Tibial nerve (tissue), 4 donors: ENCODE results near the gene KCNG4. TPM values are rescaled to one million over a fixed set of nuclear protein-coding genes. Genes with fewer than 3 reads are reported as not detected.
A peak's percentile ranks its signal among the peaks of the same experiment; 100 is the strongest.

Source experiments
- DNase-seq, 2 donors: peaks; one replicate each; pipeline ENCODE4 v3.0.0-alpha.2; 2019; ENCODE audit warnings: low spot score in 2 of 2
- H3K27ac ChIP-seq, 4 donors: fragments of 200-600 bp; sonication (generic) in 3 of 4; one replicate each; pipeline ENCODE4 v1.5.1; 2017 to 2019; ENCODE audit warnings: mild to moderate bottlenecking in 1 of 4
- H3K27me3 ChIP-seq, 2 donors: fragments of 200-600 bp; sonication (generic) in 1 of 2; one replicate each; pipeline versions ENCODE4 v1.5.1 to v1.6.0; 2017 to 2019
- H3K36me3 ChIP-seq, 3 donors: fragments of 200-600 bp; sonication (generic); one replicate each; pipeline ENCODE4 v1.5.1; 2018 to 2019
- H3K4me1 ChIP-seq, 4 donors: fragments of 200-600 bp; sonication (generic) in 3 of 4; one replicate each; pipeline ENCODE4 v1.5.1; 2017 to 2019
- H3K4me3 ChIP-seq, 4 donors: fragments of 200-600 bp; sonication (generic) in 3 of 4; one replicate each; pipeline ENCODE4 v1.5.1; 2017 to 2019; ENCODE audit warnings: mild to moderate bottlenecking in 1 of 4, moderate library complexity in 1 of 4
- H3K9me3 ChIP-seq, 4 donors: fragments of 200-600 bp; sonication (generic) in 3 of 4; one replicate each; pipeline ENCODE4 v1.5.1; 2017 to 2019
- CTCF ChIP-seq, 5 experiments: fragments of 200-600 bp in 3 of 5; fragments of 450-650 bp in 2 of 5; sonication (generic) in 3 of 5; IDR thresholded peaks; one replicate each; pipeline ENCODE4 v1.5.1; 2016 to 2019; ENCODE audit warnings: antibody characterized with exemption in 5 of 5, mild to moderate bottlenecking in 3 of 5, moderate library complexity in 2 of 5
- EP300 ChIP-seq, 2 donors: sonication (generic); formaldehyde crosslinking; IDR thresholded peaks; one replicate each; pipeline ENCODE4 v1.6.1; 2017; ENCODE audit warnings: antibody characterized with exemption in 2 of 2, mild to moderate bottlenecking in 1 of 2
- POLR2A ChIP-seq, 2 donors: fragments of 450-650 bp; IDR thresholded peaks; one replicate each; pipeline ENCODE4 v1.6.1; 2017; ENCODE audit warnings: antibody characterized with exemption in 2 of 2, mild to moderate bottlenecking in 2 of 2, moderate library complexity in 2 of 2
- WGBS, 2 donors: methylation state at CpG; one replicate each; pipeline ENCODE4 v1.1.5; 2018; 5-methylcytosine and 5-hydroxymethylcytosine counted together
- total RNA-seq, 4 donors: library from RNA; depleted of rRNA; stranded (reverse); fragments of >200 nt; gene quantifications; one replicate each; pipeline ENCODE4 v1.1.0, GENCODE V29; 2016

Gene KCNG4
- total RNA-seq, 4 donors from 2014 or later: 0.30 TPM; not detected in 3

- no peaks in the 10 kb centered on the region for H3K36me3 ChIP-seq
- peak overlapping the region; percentile 21 to 80 (median 58) for H3K27ac ChIP-seq
- 42 to 45% methylated on average over 24 of the region's 24 CpGs for WGBS, 2 donors
These were observed 43.7 kb upstream of the KCNG4 start for GRCh38 chr16:84283314-84284153.

DNA sequence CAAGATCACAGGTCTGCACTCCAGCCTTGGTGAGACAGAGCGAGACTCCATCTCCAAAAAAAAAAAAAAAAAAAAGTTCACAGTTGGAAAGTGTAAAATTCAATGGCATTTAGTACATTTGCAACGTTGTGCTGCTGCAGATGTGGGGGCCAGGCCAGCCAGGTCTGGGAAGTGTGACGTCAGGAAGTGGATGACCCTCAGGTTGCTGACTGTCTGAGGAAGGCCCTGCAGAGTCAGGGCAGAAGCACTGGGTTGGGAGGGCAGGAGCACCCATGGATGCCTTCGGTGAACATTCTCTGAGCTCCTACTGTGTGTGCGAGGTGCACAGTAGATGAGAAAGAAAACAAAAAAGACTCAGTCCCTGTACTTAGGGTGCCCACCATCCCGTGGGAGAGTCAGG is 42.7 kb upstream of the KCNG4 start:
- Histone ChIP-seq H3K4me3 (no peak overlapping the region), H3K4me1 (peaks cover 0 to 43% (median 14%) of the 10 kb centered on the region in 4 donors), H3K9me3 (no peaks in the 10 kb centered on the region), H3K36me3 (no peaks in the 10 kb centered on the region), H3K27me3 (no peaks in the 10 kb centered on the region), H3K27ac (no peak overlapping the region)
- TF ChIP-seq CTCF (IDR thresholded peaks at IDR 0.05) (no peak), EP300 (IDR thresholded peaks at IDR 0.05) (no peak), POLR2A (IDR thresholded peaks at IDR 0.05) (no peak)
- DNase-seq: no peak
- 60 to 67% methylated on average over 5 to 6 of the region's 6 CpGs for WGBS, 2 donors

More at GRCh38 chr16:84283314-84284153, 43.7 kb upstream of the KCNG4 start:
- TF ChIP-seq EP300 (IDR thresholded peaks at IDR 0.05) (peak in 1 of 2 donors; percentile 29), CTCF (IDR thresholded peaks at IDR 0.05) (no peak), POLR2A (IDR thresholded peaks at IDR 0.05) (no peak)
- no peak for DNase-seq
- peaks cover 0 to 43% (median 14%) of the 10 kb centered on the region in 4 donors for H3K4me1 ChIP-seq
- no peak overlapping the region for H3K4me3 ChIP-seq
- H3K9me3 ChIP-seq: peaks cover 0 to 3% (median 0%) of the 10 kb centered on the region in 4 donors
- H3K27me3 ChIP-seq: no peaks in the 10 kb centered on the region

DNA sequence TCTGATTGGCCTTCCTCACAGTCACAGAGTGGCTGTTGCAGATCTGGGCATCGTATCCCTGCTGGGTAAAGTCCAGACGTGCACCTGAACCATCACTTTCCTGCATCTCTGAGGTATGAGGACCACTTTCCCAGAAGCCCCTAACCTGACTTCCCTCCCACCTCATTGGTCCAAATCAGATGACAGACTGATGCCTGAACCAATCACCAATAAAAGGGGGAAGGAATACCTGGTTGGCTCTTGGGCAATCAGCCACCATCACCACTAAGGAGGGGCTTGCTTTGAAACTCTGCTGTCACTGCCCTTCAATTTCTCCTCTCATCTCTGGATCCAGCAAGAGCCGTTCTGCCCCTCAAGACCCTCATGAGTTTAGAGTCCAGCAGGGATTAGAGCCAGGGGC is 41.3 kb upstream of the KCNG4 start:
- Histone ChIP-seq H3K4me3 (no peak overlapping the region), H3K4me1 (peaks cover 0 to 31% (median 14%) of the 10 kb centered on the region in 4 donors), H3K27me3 (no peaks in the 10 kb centered on the region), H3K36me3 (no peaks in the 10 kb centered on the region), H3K9me3 (no peaks in the 10 kb centered on the region), H3K27ac (no peak overlapping the region)
- 73 to 95% methylated on average over 1 to 3 of the region's 3 CpGs for WGBS, 2 donors
- TF ChIP-seq EP300 (IDR thresholded peaks at IDR 0.05) (no peak), POLR2A (IDR thresholded peaks at IDR 0.05) (no peak), CTCF (IDR thresholded peaks at IDR 0.05) (no peak)
- no peak for DNase-seq

GRCh38 chr16:84279881-84280280 is 40.1 kb upstream of the KCNG4 start:
- Histone ChIP-seq H3K4me1 (peaks cover 0 to 23% (median 12%) of the 10 kb centered on the region in 4 donors), H3K4me3 (no peak overlapping the region), H3K9me3 (no peaks in the 10 kb centered on the region), H3K27ac (no peak overlapping the region), H3K27me3 (no peaks in the 10 kb centered on the region), H3K36me3 (no peaks in the 10 kb centered on the region)
- no peak for DNase-seq
- 91 to 94% methylated on average over 12 of the region's 12 CpGs for WGBS, 2 donors
- TF ChIP-seq POLR2A (IDR thresholded peaks at IDR 0.05): no peak
- no peak for TF ChIP-seq CTCF (IDR thresholded peaks at IDR 0.05)
- no peak for TF ChIP-seq EP300 (IDR thresholded peaks at IDR 0.05)

- peaks cover 0 to 14% (median 5%) of the 10 kb centered on the region in 4 donors for H3K4me1 ChIP-seq
- no peak overlapping the region for H3K4me3 ChIP-seq
- TF ChIP-seq POLR2A (IDR thresholded peaks at IDR 0.05): no peak
- no peak for TF ChIP-seq CTCF (IDR thresholded peaks at IDR 0.05)
- no peak for TF ChIP-seq EP300 (IDR thresholded peaks at IDR 0.05)
- DNase-seq: no peak
- no peaks in the 10 kb centered on the region for H3K36me3 ChIP-seq
- H3K9me3 ChIP-seq: no peaks in the 10 kb centered on the region
- no peak overlapping the region for H3K27ac ChIP-seq
- H3K27me3 ChIP-seq: no peaks in the 10 kb centered on the region
- WGBS, 2 donors: 38 to 48% methylated on average over 6 of the region's 6 CpGs
These were observed 39.2 kb upstream of the KCNG4 start for GRCh38 chr16:84278968-84279367.
